Fibroblast of lung (primary cell): Measurements from ENCODE around the gene RNGTT.

Experiments
- CTCF ChIP-seq, 2 donors: IDR thresholded peaks in 1 of 2; conservative IDR thresholded peaks in 1 of 2; 1 replicate in 1 of 2; 2 replicates in 1 of 2; pipeline ENCODE4 v1.5.1; 2011 to 2012; ENCODE audit warnings: low read length in 2 of 2, control low read depth in 1 of 2, inconsistent platforms in 1 of 2, low read depth in 1 of 2, mild to moderate bottlenecking in 1 of 2
- EZH2 ChIP-seq: IDR thresholded peaks from 2 replicates; pipeline ENCODE4 v1.5.1; 2012; ENCODE audit warnings: low read length, control low read depth, mild to moderate bottlenecking; ENCODE audit errors: missing control alignments

- TF ChIP-seq EZH2: no peak
- TF ChIP-seq CTCF (conservative IDR thresholded peaks at IDR 0.05 in 1 of 2, IDR thresholded peaks at IDR 0.05 in 1 of 2; ENCODE audit: low read depth in 1 of 2, low read length in 2 of 2): no peak
Measured at GRCh38 chr6:88910922-88911778, 52.3 kb downstream of the RNGTT start.
